K562 (cell line): ENCODE results near the gene FADD. TPM values are rescaled to one million over a fixed set of nuclear protein-coding genes. Genes with fewer than 3 reads are reported as not detected.
A peak's percentile ranks its signal among the peaks of the same experiment; 100 is the strongest.

Experiments
- CLOCK ChIP-seq: fragments of 250-450 bp; sonication (Bioruptor Pico); IDR thresholded peaks from 2 replicates; pipeline ENCODE4 v1.4.0; 2020; ENCODE audit warnings: mild to moderate bottlenecking, moderate library complexity, borderline replicate concordance
- PYGO2 ChIP-seq: fragments of 450-650 bp; IDR thresholded peaks from 2 replicates; pipeline ENCODE4 v1.6.1; 2016; ENCODE audit warnings: mild to moderate bottlenecking, missing genetic modification characterization, moderate library complexity, missing compliant biosample characterization
- SP1 ChIP-seq: sonication (generic); formaldehyde crosslinking; IDR thresholded peaks from 2 replicates; pipeline ENCODE4 v1.8.1; 2022; ENCODE audit warnings: mild to moderate bottlenecking, missing genetic modification reagents
- SRF ChIP-seq, 2 experiments: fragments of 250-450, 450-650 bp in 1 of 2; sonication (Bioruptor Pico) in 1 of 2; sonication (generic) in 1 of 2; formaldehyde crosslinking; IDR thresholded peaks; 2 replicates each; pipeline versions ENCODE4 v1.5.0 to v1.5.1; 2020 to 2022; ENCODE audit warnings: mild to moderate bottlenecking in 1 of 2, missing genetic modification reagents in 1 of 2
- SRSF9 ChIP-seq: fragments of 200-400 bp; formaldehyde crosslinking; IDR thresholded peaks from 2 replicates; pipeline ENCODE4 v1.6.1; 2017; ENCODE audit warnings: low read depth, low read length, borderline replicate concordance
- TAF15 ChIP-seq: fragments of 200-400 bp; formaldehyde crosslinking; IDR thresholded peaks from 2 replicates; pipeline ENCODE4 v1.6.1; 2017; ENCODE audit warnings: mild to moderate bottlenecking, low read depth, low read length, moderate library complexity
- polyA plus RNA-seq, 8 experiments: library from polyadenylated mRNA; depleted of rRNA in 4 of 8; stranded (reverse) in 5 of 8; unstranded in 3 of 8; fragments of >200 nt; fragmentation: Nextera tagmentation in 2 of 8; fragmentation: Illumina TruSeq in 1 of 8; extraction: Ambion mirVana in 2 of 8; extraction: Trizol in 1 of 8; gene quantifications; 2 replicates each; pipeline versions ENCODE4 v1.2.1 to v1.2.3, GENCODE V29; 2011 to 2014; ENCODE audit warnings: inconsistent platforms in 1 of 8, missing spikeins in 1 of 8
- total RNA-seq, 7 experiments: library from RNA; depleted of rRNA in 6 of 7; stranded (reverse); fragments of >200 nt in 6 of 7; fragmentation: Illumina TruSeq in 2 of 7; extraction: Trizol in 2 of 7; gene quantifications; 2 replicates each; pipeline versions ENCODE4 v1.2.1 to v1.2.3, GENCODE V29; 2011 to 2021; ENCODE audit warnings: low replicate concordance in 1 of 7
- TF ChIP-seq, protein P1 (sequence below), 2 experiments: fragments of 150-350 bp in 1 of 2; IDR thresholded peaks; 2 replicates each; pipeline ENCODE4 v1.6.1; 2012 to 2016; ENCODE audit warnings: low read depth in 2 of 2, low read length in 2 of 2, mild to moderate bottlenecking in 1 of 2, moderate library complexity in 1 of 2

The FADD gene
- total and polyA plus RNA-seq, 9 of the 15 experiments (the other 6 are each of a cell fraction or from before 2014, with no cell fraction given), result 0.29 to 26.9 (median 20.4) TPM

DNA sequence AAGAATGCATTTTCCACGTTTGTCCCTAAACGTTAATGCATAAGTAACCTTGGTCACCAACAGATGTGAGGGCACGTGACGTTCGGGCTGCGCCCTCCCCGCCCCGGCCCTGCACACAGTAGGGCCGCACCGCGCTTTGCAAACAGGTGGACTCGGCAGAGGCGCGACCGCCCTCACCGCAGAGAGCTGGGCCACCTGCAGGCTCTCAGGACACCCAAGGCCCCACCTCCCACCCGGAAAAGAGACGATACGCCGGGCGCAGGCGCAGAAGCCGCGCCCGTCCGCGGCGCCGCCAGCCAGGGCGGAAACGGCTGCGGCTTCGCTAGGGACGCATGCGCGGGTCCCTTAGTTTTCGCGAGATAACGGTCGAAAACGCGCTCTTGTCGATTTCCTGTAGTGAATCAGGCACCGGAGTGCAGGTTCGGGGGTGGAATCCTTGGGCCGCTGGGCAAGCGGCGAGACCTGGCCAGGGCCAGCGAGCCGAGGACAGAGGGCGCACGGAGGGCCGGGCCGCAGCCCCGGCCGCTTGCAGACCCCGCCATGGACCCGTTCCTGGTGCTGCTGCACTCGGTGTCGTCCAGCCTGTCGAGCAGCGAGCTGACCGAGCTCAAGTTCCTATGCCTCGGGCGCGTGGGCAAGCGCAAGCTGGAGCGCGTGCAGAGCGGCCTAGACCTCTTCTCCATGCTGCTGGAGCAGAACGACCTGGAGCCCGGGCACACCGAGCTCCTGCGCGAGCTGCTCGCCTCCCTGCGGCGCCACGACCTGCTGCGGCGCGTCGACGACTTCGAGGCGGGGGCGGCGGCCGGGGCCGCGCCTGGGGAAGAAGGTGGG is at the start of gene FADD (continued):
- TF ChIP-seq CLOCK (no peak), PYGO2 (tag) (no peak), TAF15 (no peak), SP1 (peak; percentile 50; the same call in 1 of the 2 replicates), SRSF9 (no peak), SRF (CRISPR knock-in tag; IDR thresholded peaks at IDR 0.05) (peak in 1 of 2 experiments; percentile 73; a peak in 1 of 4 replicates)
- TF ChIP-seq, protein P1, sequence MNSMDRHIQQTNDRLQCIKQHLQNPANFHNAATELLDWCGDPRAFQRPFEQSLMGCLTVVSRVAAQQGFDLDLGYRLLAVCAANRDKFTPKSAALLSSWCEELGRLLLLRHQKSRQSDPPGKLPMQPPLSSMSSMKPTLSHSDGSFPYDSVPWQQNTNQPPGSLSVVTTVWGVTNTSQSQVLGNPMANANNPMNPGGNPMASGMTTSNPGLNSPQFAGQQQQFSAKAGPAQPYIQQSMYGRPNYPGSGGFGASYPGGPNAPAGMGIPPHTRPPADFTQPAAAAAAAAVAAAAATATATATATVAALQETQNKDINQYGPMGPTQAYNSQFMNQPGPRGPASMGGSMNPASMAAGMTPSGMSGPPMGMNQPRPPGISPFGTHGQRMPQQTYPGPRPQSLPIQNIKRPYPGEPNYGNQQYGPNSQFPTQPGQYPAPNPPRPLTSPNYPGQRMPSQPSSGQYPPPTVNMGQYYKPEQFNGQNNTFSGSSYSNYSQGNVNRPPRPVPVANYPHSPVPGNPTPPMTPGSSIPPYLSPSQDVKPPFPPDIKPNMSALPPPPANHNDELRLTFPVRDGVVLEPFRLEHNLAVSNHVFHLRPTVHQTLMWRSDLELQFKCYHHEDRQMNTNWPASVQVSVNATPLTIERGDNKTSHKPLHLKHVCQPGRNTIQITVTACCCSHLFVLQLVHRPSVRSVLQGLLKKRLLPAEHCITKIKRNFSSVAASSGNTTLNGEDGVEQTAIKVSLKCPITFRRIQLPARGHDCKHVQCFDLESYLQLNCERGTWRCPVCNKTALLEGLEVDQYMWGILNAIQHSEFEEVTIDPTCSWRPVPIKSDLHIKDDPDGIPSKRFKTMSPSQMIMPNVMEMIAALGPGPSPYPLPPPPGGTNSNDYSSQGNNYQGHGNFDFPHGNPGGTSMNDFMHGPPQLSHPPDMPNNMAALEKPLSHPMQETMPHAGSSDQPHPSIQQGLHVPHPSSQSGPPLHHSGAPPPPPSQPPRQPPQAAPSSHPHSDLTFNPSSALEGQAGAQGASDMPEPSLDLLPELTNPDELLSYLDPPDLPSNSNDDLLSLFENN (IDR thresholded peaks at IDR 0.05; ENCODE audit: low read depth in 2 of 2, low read length in 2 of 2), result no peak
